ENCODE data around the gene ADAM10.

Gene ADAM10

DNA sequence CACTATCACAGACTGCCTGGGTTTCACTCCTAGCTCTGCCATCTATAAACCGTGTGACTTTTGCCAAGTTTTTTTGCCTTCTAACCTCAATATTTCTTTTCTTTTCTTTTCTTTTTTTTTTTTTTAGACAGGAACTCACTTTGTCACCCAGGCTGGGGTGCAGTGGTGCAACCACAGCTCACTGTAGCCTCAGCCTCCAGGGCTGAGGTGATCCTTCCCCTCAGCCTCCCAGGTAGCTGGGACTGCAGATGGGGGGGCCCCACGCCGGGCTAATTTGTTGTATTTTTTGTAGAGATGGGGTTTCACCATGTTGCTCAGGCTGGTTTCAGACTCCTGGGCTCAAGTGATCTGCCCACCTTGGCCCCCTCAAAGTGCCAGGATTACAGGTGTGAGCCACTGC lies 3.2 kb upstream of the ADAM10 start:
- TF ChIP-seq, protein P1, sequence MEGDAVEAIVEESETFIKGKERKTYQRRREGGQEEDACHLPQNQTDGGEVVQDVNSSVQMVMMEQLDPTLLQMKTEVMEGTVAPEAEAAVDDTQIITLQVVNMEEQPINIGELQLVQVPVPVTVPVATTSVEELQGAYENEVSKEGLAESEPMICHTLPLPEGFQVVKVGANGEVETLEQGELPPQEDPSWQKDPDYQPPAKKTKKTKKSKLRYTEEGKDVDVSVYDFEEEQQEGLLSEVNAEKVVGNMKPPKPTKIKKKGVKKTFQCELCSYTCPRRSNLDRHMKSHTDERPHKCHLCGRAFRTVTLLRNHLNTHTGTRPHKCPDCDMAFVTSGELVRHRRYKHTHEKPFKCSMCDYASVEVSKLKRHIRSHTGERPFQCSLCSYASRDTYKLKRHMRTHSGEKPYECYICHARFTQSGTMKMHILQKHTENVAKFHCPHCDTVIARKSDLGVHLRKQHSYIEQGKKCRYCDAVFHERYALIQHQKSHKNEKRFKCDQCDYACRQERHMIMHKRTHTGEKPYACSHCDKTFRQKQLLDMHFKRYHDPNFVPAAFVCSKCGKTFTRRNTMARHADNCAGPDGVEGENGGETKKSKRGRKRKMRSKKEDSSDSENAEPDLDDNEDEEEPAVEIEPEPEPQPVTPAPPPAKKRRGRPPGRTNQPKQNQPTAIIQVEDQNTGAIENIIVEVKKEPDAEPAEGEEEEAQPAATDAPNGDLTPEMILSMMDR (IDR thresholded peaks at IDR 0.05) = no peak

DNA sequence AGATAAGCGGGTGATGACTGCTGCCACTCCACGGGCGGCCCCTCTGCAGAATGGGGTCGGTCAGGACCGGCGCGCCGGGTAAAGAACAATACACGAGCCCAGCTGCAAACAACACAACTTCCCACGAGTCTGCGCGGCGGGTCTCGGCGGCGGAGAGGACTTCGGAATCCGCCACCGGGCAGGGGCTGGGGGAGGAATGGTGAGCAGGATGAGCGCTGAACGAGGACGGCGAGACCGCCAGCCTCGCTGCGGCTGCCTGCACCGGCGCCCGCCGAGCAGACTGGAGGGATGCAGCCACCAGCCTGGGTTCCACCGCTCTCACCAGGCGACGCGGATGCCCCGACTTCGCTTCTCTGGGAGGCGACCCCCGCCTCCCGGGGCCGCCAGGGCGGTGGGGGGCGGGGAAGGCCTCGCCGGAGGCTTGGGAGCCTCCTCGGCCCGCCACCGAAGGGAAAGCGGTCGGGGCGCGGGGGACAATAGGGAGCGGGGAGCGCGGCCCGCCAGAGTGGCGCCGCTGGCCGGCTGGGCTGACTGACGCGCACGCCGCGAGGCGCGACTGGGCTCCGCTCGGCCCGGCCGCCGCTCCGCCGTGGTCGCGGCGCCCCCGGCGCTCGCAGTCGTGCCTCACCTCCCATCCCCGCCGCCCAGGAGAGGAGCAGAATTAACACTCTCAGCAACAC lies 515 bp downstream of the ADAM10 start:
- TF ChIP-seq, protein P1 (IDR thresholded peaks at IDR 0.05) = no peak

DNA sequence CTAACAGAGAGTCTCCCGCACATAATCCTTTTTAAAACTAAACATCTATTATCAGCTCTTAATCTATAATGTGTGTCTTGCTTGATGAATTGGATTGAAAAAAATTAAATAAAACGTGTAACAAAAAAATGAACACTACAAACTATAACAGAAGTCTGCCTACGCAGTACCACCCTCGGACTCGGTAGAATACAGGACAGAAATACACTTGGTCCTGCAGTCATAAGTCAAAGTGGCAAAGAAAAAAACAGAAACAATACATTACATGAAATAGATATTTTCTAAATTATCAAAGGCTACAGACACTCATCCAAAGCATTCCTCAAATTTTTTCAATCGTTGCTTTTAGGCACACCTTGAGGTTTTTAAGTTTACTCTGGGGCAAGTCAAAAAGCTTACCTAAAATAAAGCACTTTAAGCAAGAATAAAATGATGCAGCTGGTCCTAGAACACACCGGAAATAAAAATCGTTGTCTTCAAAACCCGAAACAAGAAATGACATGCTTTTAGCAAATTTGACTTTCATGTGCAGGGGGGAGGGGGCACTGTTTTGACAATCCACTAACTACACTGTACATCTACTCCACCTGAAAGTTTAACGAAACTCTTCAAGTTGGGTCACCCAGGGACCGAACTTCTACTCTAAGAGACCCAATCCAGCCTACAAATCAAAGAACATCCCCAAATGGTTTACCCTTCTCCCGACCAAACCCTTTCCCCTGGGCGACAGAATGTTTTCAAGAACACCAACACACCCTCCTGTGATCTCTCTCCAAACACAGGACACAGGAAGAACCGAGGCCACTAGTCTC lies 1.3 kb downstream of the ADAM10 start:
- TF ChIP-seq, protein P1 (IDR thresholded peaks at IDR 0.05) = no peak

DNA sequence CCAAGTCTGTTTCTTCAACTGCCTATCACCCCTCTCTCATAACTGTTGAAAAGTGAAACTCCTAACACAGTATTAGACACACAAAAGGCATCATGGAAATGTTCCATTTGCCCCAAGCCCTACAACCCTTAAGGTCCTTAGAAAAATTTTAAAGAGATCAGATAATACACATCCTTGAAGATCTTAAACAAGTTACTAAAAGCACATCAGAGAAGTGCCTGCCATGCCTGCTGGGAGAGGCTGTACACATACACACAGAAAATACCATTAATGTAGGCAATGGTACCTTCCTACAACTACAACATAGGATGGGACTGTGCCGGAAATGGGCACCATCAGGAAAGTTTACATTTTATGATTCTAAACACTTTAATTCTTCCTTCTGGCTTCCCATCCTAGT lies 3.3 kb downstream of the ADAM10 start:
- TF ChIP-seq, protein P1 (IDR thresholded peaks at IDR 0.05) = no peak

DNA sequence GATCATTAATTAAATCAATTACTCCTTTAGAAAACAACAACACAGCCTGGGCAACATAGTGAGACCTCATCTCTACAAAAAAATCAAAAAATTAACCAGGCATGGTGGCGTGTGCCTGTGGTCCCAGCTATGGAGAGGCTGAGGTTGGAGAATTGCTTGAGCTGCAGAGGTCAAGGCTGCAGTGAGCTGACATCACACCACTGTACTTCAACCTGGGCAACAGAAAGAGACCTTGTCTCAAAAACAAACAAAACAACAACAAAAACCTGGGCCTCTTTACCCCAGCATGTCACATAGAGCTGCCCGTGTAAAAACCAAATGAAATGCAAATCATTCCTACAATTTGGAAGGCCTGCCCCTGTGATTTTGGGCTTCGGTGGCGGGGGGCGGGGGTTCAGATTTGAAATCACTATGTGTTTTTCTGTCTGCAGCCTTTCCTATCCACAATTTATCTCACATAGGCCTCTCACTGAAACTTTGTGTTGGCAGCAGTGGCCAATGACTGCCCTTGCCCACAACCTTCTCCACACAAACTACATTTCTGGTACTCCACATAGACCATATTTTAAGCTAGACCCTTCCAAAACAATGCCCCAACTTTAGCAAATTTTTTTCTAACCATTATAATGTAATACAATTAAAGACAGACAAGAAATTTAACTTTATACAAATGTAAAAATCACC lies 6.5 kb downstream of the ADAM10 start:
- TF ChIP-seq, protein P1 (IDR thresholded peaks at IDR 0.05) = no peak

DNA sequence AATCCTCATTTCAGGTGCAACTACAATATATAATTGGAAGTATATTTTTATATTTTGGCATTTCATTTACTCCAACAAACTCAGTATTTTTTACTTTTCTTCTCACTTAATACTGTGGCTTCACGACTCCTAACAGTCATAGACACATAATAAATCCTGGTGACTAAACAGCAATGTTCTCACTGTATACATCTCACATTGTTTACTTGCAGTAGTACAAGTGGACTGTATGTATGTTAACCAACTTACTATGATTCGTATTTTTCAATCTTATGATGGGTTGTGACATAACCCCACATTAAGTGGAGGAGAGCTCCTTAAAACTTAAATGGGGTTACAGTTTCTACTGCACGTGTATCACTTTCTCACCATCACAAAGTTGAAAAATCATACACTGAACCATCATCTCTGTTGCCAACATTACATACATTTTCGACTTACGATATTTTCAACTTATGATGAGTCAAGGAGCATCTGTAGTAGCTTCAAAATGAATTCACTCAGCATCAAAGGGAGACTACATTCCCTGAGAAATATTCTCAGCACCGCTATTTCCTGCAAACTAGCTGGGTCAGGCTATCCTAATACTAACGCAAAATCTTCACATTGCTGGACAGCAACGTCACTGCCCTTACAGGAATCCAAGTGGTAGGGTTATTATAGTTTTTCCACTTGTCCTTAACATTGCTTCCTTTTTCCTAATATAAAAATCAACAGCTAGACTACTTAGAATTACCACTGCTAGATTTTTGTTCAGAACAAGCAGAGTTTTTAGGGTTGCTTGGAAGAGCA lies 7.3 kb downstream of the ADAM10 start:
- TF ChIP-seq, protein P1 (IDR thresholded peaks at IDR 0.05) = no peak

DNA sequence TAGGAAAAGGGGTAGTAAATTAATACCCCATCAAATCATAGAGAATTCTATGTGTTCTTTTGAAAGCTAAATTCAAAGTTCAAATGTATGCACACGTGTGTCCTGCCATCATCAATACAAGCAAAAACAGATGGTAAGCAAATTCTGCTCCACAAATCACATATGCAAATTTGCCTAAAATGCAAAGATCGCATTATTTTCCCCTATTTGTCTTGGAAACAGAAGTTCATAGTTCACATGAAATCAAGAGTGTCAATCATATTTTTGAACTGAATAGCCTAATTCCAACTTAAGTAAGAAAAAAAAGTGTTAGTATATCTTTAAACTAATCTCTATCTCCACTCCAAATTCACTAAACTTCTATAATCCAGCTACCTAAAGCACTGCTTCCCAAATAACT lies 8.5 kb downstream of the ADAM10 start:
- TF ChIP-seq, protein P1 (IDR thresholded peaks at IDR 0.05) = no peak
